ENCODE data around the gene ITM2B.

ITM2B gene

DNA sequence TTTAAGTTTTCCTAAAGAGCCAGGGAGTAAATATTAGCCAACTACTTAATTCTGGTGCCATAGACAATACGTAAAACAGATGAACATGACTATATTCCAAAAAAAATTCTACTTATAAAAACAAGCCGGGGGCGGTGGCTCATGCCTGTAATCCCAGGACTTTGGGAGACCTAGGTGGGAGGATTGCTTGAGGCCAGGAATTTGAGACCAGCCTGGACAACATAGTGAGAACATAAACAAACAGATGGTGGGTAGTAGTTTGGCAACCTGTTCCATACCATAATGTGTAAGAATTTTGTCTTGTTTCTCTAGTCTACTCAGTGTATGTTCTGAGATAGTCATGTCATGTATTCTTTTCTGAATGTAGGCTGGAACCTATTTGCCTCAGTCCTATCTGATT, 25.4 kb downstream of the ITM2B start:
- DNase-seq (ENCODE audit: low read depth): no peak
- TF ChIP-seq, protein P1, sequence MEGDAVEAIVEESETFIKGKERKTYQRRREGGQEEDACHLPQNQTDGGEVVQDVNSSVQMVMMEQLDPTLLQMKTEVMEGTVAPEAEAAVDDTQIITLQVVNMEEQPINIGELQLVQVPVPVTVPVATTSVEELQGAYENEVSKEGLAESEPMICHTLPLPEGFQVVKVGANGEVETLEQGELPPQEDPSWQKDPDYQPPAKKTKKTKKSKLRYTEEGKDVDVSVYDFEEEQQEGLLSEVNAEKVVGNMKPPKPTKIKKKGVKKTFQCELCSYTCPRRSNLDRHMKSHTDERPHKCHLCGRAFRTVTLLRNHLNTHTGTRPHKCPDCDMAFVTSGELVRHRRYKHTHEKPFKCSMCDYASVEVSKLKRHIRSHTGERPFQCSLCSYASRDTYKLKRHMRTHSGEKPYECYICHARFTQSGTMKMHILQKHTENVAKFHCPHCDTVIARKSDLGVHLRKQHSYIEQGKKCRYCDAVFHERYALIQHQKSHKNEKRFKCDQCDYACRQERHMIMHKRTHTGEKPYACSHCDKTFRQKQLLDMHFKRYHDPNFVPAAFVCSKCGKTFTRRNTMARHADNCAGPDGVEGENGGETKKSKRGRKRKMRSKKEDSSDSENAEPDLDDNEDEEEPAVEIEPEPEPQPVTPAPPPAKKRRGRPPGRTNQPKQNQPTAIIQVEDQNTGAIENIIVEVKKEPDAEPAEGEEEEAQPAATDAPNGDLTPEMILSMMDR (IDR thresholded peaks at IDR 0.05; ENCODE audit: control insufficient read depth, extremely low read depth, insufficient read depth): no peak
- H3K4me3 ChIP-seq (ENCODE audit: low read depth, low read length): no peak overlapping the region

DNA sequence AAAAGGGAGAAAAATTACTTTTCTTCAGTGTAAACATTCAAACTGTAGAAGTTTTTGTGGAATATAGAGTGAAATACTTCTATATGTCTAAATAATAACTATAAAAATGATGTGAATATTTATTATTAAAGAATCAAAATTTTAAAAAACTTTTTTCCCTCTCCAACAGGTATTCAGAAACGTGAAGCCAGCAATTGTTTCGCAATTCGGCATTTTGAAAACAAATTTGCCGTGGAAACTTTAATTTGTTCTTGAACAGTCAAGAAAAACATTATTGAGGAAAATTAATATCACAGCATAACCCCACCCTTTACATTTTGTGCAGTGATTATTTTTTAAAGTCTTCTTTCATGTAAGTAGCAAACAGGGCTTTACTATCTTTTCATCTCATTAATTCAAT, 28.0 kb downstream of the ITM2B start:
- no peak for DNase-seq (ENCODE audit: low read depth)
- TF ChIP-seq, protein P1 (IDR thresholded peaks at IDR 0.05; ENCODE audit: control insufficient read depth, extremely low read depth, insufficient read depth): no peak
- no peak overlapping the region for H3K4me3 ChIP-seq (ENCODE audit: low read depth, low read length)

- no peak overlapping the region for H3K4me3 ChIP-seq (ENCODE audit: low read depth, low read length)
- DNase-seq (ENCODE audit: low read depth): no peak
- TF ChIP-seq, protein P1 (IDR thresholded peaks at IDR 0.05; ENCODE audit: control insufficient read depth, extremely low read depth, insufficient read depth): no peak
Observed at GRCh38 chr13:48263196-48263595, 30.2 kb downstream of the ITM2B start.

- H3K4me3 ChIP-seq (ENCODE audit: low read depth, low read length): no peak overlapping the region
Observed at GRCh38 chr13:48264058-48264457, 31.1 kb downstream of the ITM2B start.

GRCh38 chr13:48265217-48265815, 32.3 kb downstream of the ITM2B start:
- TF ChIP-seq, protein P1 (IDR thresholded peaks at IDR 0.05; ENCODE audit: control insufficient read depth, extremely low read depth, insufficient read depth): no peak
- H3K4me3 ChIP-seq (ENCODE audit: low read depth, low read length): no peak overlapping the region
- DNase-seq (ENCODE audit: low read depth): no peak

More at GRCh38 chr13:48264058-48264457, 31.1 kb downstream of the ITM2B start:
- DNase-seq (ENCODE audit: low read depth): no peak
- TF ChIP-seq, protein P1 (IDR thresholded peaks at IDR 0.05; ENCODE audit: control insufficient read depth, extremely low read depth, insufficient read depth): no peak

- no peak for DNase-seq (ENCODE audit: low read depth)
- TF ChIP-seq, protein P1 (IDR thresholded peaks at IDR 0.05; ENCODE audit: control insufficient read depth, extremely low read depth, insufficient read depth): no peak
- no peak overlapping the region for H3K4me3 ChIP-seq (ENCODE audit: low read depth, low read length)
Observed at GRCh38 chr13:48266150-48266549, 33.1 kb downstream of the ITM2B start.

Measured in LNCaP clone FGC (cell line).